ENCODE measurements around the gene TOB1.

TOB1 gene

GRCh38 chr17:50856431-50856830, 9.7 kb downstream of the TOB1 start:
- no peak for DNase-seq
- in situ Hi-C loops (cut with HindIII; ENCODE audit: low pct_ligation_motif_present, low pct_unique_long_range_greater_than_20kb, low sequenced_read_pairs): no loop called here

- no peak for DNase-seq
- in situ Hi-C loops (cut with HindIII; ENCODE audit: low pct_ligation_motif_present, low pct_unique_long_range_greater_than_20kb, low sequenced_read_pairs): no loop called here
These were observed 10.3 kb downstream of the TOB1 start for GRCh38 chr17:50855708-50856330.

- in situ Hi-C loops (cut with HindIII; ENCODE audit: low pct_ligation_motif_present, low pct_unique_long_range_greater_than_20kb, low sequenced_read_pairs): no loop called here
- DNase-seq: no peak
These were observed 12.4 kb downstream of the TOB1 start for GRCh38 chr17:50853781-50854180.

GRCh38 chr17:50853015-50853615, 13.0 kb downstream of the TOB1 start:
- DNase-seq: no peak
- in situ Hi-C loops (cut with HindIII; ENCODE audit: low pct_ligation_motif_present, low pct_unique_long_range_greater_than_20kb, low sequenced_read_pairs): no loop called here

- in situ Hi-C loops (cut with HindIII; ENCODE audit: low pct_ligation_motif_present, low pct_unique_long_range_greater_than_20kb, low sequenced_read_pairs): no loop called here
- DNase-seq: no peak
These were observed 15.5 kb downstream of the TOB1 start for GRCh38 chr17:50850640-50851039.

- in situ Hi-C loops (cut with HindIII; ENCODE audit: low pct_ligation_motif_present, low pct_unique_long_range_greater_than_20kb, low sequenced_read_pairs): no loop called here
- no peak for DNase-seq
These were observed 17.4 kb downstream of the TOB1 start for GRCh38 chr17:50848711-50849110.

GRCh38 chr17:50848039-50848438, 18.1 kb downstream of the TOB1 start:
- in situ Hi-C loops (cut with HindIII; ENCODE audit: low pct_ligation_motif_present, low pct_unique_long_range_greater_than_20kb, low sequenced_read_pairs): no loop called here
- no peak for DNase-seq

- in situ Hi-C loops (cut with HindIII; ENCODE audit: low pct_ligation_motif_present, low pct_unique_long_range_greater_than_20kb, low sequenced_read_pairs): no loop called here
- DNase-seq: no peak
These were observed 18.6 kb downstream of the TOB1 start for GRCh38 chr17:50847566-50847965.

GRCh38 chr17:50845240-50846147, 20.7 kb downstream of the TOB1 start:
- DNase-seq: no peak
- in situ Hi-C loops (cut with HindIII; ENCODE audit: low pct_ligation_motif_present, low pct_unique_long_range_greater_than_20kb, low sequenced_read_pairs): no loop called here

- in situ Hi-C loops (cut with HindIII; ENCODE audit: low pct_ligation_motif_present, low pct_unique_long_range_greater_than_20kb, low sequenced_read_pairs): no loop called here
These were observed 21.9 kb downstream of the TOB1 start for GRCh38 chr17:50844117-50844700.

GRCh38 chr17:50843150-50843905, 22.8 kb downstream of the TOB1 start:
- in situ Hi-C loops (cut with HindIII; ENCODE audit: low pct_ligation_motif_present, low pct_unique_long_range_greater_than_20kb, low sequenced_read_pairs): no loop called here

More at GRCh38 chr17:50844117-50844700, 21.9 kb downstream of the TOB1 start:
- DNase-seq: no peak

GRCh38 chr17:50842506-50843149, 23.5 kb downstream of the TOB1 start:
- in situ Hi-C loops (cut with HindIII; ENCODE audit: low pct_ligation_motif_present, low pct_unique_long_range_greater_than_20kb, low sequenced_read_pairs): no loop called here

More at GRCh38 chr17:50843150-50843905, 22.8 kb downstream of the TOB1 start:
- DNase-seq: no peak

GRCh38 chr17:50841949-50842354, 24.2 kb downstream of the TOB1 start:
- in situ Hi-C loops (cut with HindIII; ENCODE audit: low pct_ligation_motif_present, low pct_unique_long_range_greater_than_20kb, low sequenced_read_pairs): no loop called here
- DNase-seq: peak; percentile 68

More at GRCh38 chr17:50842506-50843149, 23.5 kb downstream of the TOB1 start:
- no peak for DNase-seq

- in situ Hi-C loops (cut with HindIII; ENCODE audit: low pct_ligation_motif_present, low pct_unique_long_range_greater_than_20kb, low sequenced_read_pairs): no loop called here
- DNase-seq: no peak
These were observed 24.7 kb downstream of the TOB1 start for GRCh38 chr17:50841277-50841948.

GRCh38 chr17:50840311-50840851, 25.8 kb downstream of the TOB1 start:
- in situ Hi-C loops (cut with HindIII; ENCODE audit: low pct_ligation_motif_present, low pct_unique_long_range_greater_than_20kb, low sequenced_read_pairs): no loop called here
- no peak for DNase-seq

- in situ Hi-C loops (cut with HindIII; ENCODE audit: low pct_ligation_motif_present, low pct_unique_long_range_greater_than_20kb, low sequenced_read_pairs): no loop called here
- no peak for DNase-seq
These were observed 26.4 kb downstream of the TOB1 start for GRCh38 chr17:50839591-50840310.

All from ACHN (cell line).